CD14-positive monocyte (primary cell): ENCODE measurements around the gene SEC24D. TPM values are rescaled to one million over a fixed set of nuclear protein-coding genes. Genes with fewer than 3 reads are reported as not detected.

ENCODE experiments used
- DNase-seq, 3 donors: peaks; one replicate each; pipeline ENCODE4 v3.0.0-alpha.2; 2011 to 2022
- H2AFZ ChIP-seq: 2 replicates; pipeline ENCODE4 v1.6.0; 2012; ENCODE audit warnings: mild to moderate bottlenecking, low read depth, low read length, inconsistent platforms; ENCODE audit not compliant: insufficient read depth, poor library complexity, severe bottlenecking
- H3K27ac ChIP-seq, 2 donors: 1 replicate in 1 of 2; 2 replicates in 1 of 2; pipeline ENCODE4 v1.5.1; 2012 to 2013; ENCODE audit warnings: low read length in 2 of 2, control low read depth in 1 of 2, inconsistent platforms in 1 of 2, low read depth in 1 of 2, mild to moderate bottlenecking in 1 of 2
- H3K27me3 ChIP-seq, 2 donors: one replicate each; pipeline versions ENCODE4 v1.6.0 to v1.6.1; 2011 to 2013; ENCODE audit warnings: low read length in 2 of 2; ENCODE audit not compliant: control insufficient read depth in 2 of 2, insufficient read depth in 2 of 2
- H3K36me3 ChIP-seq, 2 donors: replicated peaks in 1 of 2; 1 replicate in 1 of 2; 2 replicates in 1 of 2; pipeline versions ENCODE4 v1.5.1 to v1.6.1; 2012 to 2013; ENCODE audit warnings: low read length in 2 of 2, control low read depth in 1 of 2, inconsistent platforms in 1 of 2, mild to moderate bottlenecking in 1 of 2; ENCODE audit not compliant: insufficient read depth in 2 of 2, control insufficient read depth in 1 of 2
- H3K4me1 ChIP-seq, 2 donors: 1 replicate in 1 of 2; 2 replicates in 1 of 2; pipeline versions ENCODE4 v1.5.1 to v1.6.1; 2012 to 2013; ENCODE audit warnings: low read length in 2 of 2, control low read depth in 1 of 2, inconsistent platforms in 1 of 2, mild to moderate bottlenecking in 1 of 2, moderate library complexity in 1 of 2; ENCODE audit not compliant: insufficient read depth in 2 of 2, control insufficient read depth in 1 of 2
- H3K4me2 ChIP-seq: replicated peaks from 2 replicates; pipeline ENCODE3; 2012; ENCODE audit warnings: low read length, moderate library complexity, mild to moderate bottlenecking; ENCODE audit not compliant: poor library complexity, severe bottlenecking; ENCODE audit errors: extremely low read depth
- H3K4me3 ChIP-seq, 3 experiments: fragments of 200-600 bp in 1 of 3; sonication (generic) in 1 of 3; replicated peaks in 1 of 3; 1 replicate in 2 of 3; 2 replicates in 1 of 3; pipeline ENCODE4 v1.5.1; 2011 to 2013; ENCODE audit warnings: low read length in 3 of 3, mild to moderate bottlenecking in 3 of 3, control low read depth in 2 of 3, low read depth in 2 of 3, inconsistent platforms in 1 of 3, moderate library complexity in 1 of 3
- H3K79me2 ChIP-seq: 2 replicates; pipeline ENCODE4 v1.6.0; 2012; ENCODE audit warnings: mild to moderate bottlenecking, control low read depth, inconsistent platforms, low read length, moderate library complexity; ENCODE audit not compliant: insufficient read depth
- H3K9ac ChIP-seq: 2 replicates; pipeline ENCODE4 v1.6.0; 2017; ENCODE audit warnings: low read length, mild to moderate bottlenecking; ENCODE audit not compliant: insufficient read depth, poor library complexity, severe bottlenecking
- H3K9me3 ChIP-seq, 2 donors: replicated peaks in 1 of 2; 1 replicate in 1 of 2; 2 replicates in 1 of 2; pipeline versions ENCODE4 v1.5.1 to v1.6.1; 2012 to 2013; ENCODE audit warnings: low read length in 2 of 2, control low read depth in 1 of 2; ENCODE audit not compliant: control insufficient read depth in 1 of 2, insufficient read depth in 1 of 2
- H4K20me1 ChIP-seq: 2 replicates; pipeline ENCODE4 v1.6.0; 2012; ENCODE audit warnings: mild to moderate bottlenecking, low read length, control low read depth, moderate library complexity; ENCODE audit not compliant: insufficient read depth
- H3K27ac Mint-ChIP-seq, 7 donors: one replicate each; pipeline ENCODE4 v1.8.0; 2020; ENCODE audit warnings: mild to moderate bottlenecking in 7 of 7, mixed read lengths in 7 of 7, moderate library complexity in 6 of 7, inconsistent platforms in 2 of 7
- H3K27me3 Mint-ChIP-seq, 3 donors: one replicate each; pipeline ENCODE4 v1.8.0; 2021 to 2022; ENCODE audit warnings: low read depth in 3 of 3, mild to moderate bottlenecking in 3 of 3, mixed read lengths in 3 of 3, moderate library complexity in 3 of 3, inconsistent platforms in 1 of 3
- H3K36me3 Mint-ChIP-seq, 2 donors: one replicate each; pipeline ENCODE4 v1.8.0; 2020; ENCODE audit warnings: mixed read lengths in 2 of 2, inconsistent platforms in 1 of 2, mild to moderate bottlenecking in 1 of 2
- H3K4me1 Mint-ChIP-seq: one replicate; pipeline ENCODE4 v1.8.0; 2020; ENCODE audit warnings: mild to moderate bottlenecking, mixed read lengths
- H3K4me3 Mint-ChIP-seq, 2 donors: one replicate each; pipeline ENCODE4 v1.8.0; 2020; ENCODE audit warnings: mild to moderate bottlenecking in 2 of 2, mixed read lengths in 2 of 2, moderate library complexity in 1 of 2
- H3K9me3 Mint-ChIP-seq, 7 donors: one replicate each; pipeline ENCODE4 v1.8.0; 2020 to 2022; ENCODE audit warnings: mixed read lengths in 7 of 7, mild to moderate bottlenecking in 6 of 7, moderate library complexity in 6 of 7, inconsistent platforms in 2 of 7
- WGBS: methylation state at CpG from one replicate; pipeline ENCODE4 v1.1.5; 2013; ENCODE audit warnings: missing lambda C conversion rate; ENCODE audit not compliant: insufficient coverage; 5-methylcytosine and 5-hydroxymethylcytosine counted together
- intact Hi-C, 2 donors: fragments of 100-400 bp; cut with micrococcal nuclease; formaldehyde crosslinking; loops; one replicate each; pipeline versions ENCODE4 v1.15.0 to v1.15.1; 2023
- polyA plus RNA-seq, 3 donors: library from polyadenylated mRNA; depleted of rRNA in 1 of 3; unstranded in 2 of 3; stranded (reverse) in 1 of 3; fragments of 300-500 nt in 2 of 3; fragments of >200 nt in 1 of 3; fragmentation: Illumina TruSeq in 2 of 3; gene quantifications; 1 replicate in 2 of 3; 2 replicates in 1 of 3; pipeline ENCODE4 v1.2.3, GENCODE V29; 2012 to 2021
- TF ChIP-seq, protein P1 (sequence below): fragments of 200-600 bp; IDR thresholded peaks from one replicate; pipeline ENCODE4 v1.8.0; 2022; ENCODE audit warnings: antibody characterized with exemption, mild to moderate bottlenecking

Gene SEC24D
- polyA plus RNA-seq, 3 donors: 16.8 to 31.3 (median 22.6) TPM

GRCh38 chr4:118723369-118723768, 112.6 kb downstream of the SEC24D start:
- no peak for DNase-seq
- Histone ChIP-seq H3K4me3 (no peak overlapping the region), H3K9me3 (no peaks in the 10 kb centered on the region), H3K36me3 (peaks cover 52 to 85% of the 10 kb centered on the region in 2 donors), H2AFZ (no peak overlapping the region), H3K4me1 (no peaks in the 10 kb centered on the region), H3K79me2 (no peaks in the 10 kb centered on the region), H4K20me1 (no peaks in the 10 kb centered on the region), H3K4me2 (no peak overlapping the region), H3K27ac (no peak overlapping the region), H3K27me3 (no peaks in the 10 kb centered on the region), H3K9ac (no peak overlapping the region)
- Mint-ChIP-seq H3K27me3 (no peaks in the 10 kb centered on the region), H3K36me3 (peaks cover 60 to 83% of the 10 kb centered on the region in 2 donors), H3K27ac (no peak overlapping the region), H3K9me3 (no peaks in the 10 kb centered on the region), H3K4me1 (no peaks in the 10 kb centered on the region), H3K4me3 (no peak overlapping the region)
- intact Hi-C loops: no loop called here
- TF ChIP-seq, protein P1, sequence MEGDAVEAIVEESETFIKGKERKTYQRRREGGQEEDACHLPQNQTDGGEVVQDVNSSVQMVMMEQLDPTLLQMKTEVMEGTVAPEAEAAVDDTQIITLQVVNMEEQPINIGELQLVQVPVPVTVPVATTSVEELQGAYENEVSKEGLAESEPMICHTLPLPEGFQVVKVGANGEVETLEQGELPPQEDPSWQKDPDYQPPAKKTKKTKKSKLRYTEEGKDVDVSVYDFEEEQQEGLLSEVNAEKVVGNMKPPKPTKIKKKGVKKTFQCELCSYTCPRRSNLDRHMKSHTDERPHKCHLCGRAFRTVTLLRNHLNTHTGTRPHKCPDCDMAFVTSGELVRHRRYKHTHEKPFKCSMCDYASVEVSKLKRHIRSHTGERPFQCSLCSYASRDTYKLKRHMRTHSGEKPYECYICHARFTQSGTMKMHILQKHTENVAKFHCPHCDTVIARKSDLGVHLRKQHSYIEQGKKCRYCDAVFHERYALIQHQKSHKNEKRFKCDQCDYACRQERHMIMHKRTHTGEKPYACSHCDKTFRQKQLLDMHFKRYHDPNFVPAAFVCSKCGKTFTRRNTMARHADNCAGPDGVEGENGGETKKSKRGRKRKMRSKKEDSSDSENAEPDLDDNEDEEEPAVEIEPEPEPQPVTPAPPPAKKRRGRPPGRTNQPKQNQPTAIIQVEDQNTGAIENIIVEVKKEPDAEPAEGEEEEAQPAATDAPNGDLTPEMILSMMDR: no peak
- no CpG with 5 or more reads among the region's 3 CpGs for WGBS

GRCh38 chr4:118721752-118722151, 114.2 kb downstream of the SEC24D start:
- TF ChIP-seq, protein P1: no peak
- Histone ChIP-seq H3K27ac (no peak overlapping the region), H3K4me1 (no peaks in the 10 kb centered on the region), H3K4me3 (no peak overlapping the region), H3K27me3 (no peaks in the 10 kb centered on the region), H3K4me2 (no peak overlapping the region), H3K9me3 (no peaks in the 10 kb centered on the region), H3K79me2 (no peaks in the 10 kb centered on the region), H2AFZ (no peak overlapping the region), H3K36me3 (peaks cover 37 to 75% of the 10 kb centered on the region in 2 donors), H4K20me1 (no peaks in the 10 kb centered on the region), H3K9ac (no peak overlapping the region)
- Mint-ChIP-seq H3K4me1 (no peaks in the 10 kb centered on the region), H3K9me3 (no peaks in the 10 kb centered on the region), H3K4me3 (no peak overlapping the region), H3K27me3 (no peaks in the 10 kb centered on the region), H3K27ac (no peak overlapping the region), H3K36me3 (peaks cover 49 to 74% of the 10 kb centered on the region in 2 donors)
- WGBS: no CpG with 5 or more reads among the region's 1 CpG
- intact Hi-C loops: no loop called here
- no peak for DNase-seq
